Measurements from ENCODE around the gene TPRN.
A peak's percentile ranks its signal among the peaks of the same experiment; 100 is the strongest.
"Not testable (repeated sequence)": the region's sequence is repeated elsewhere in the genome, so short reads cannot be mapped to it uniquely, and the experiment has no call there.

The TPRN gene

GRCh38 chr9:137200311-137201204, at the start of gene TPRN:
Gene TPRN (minus strand): TSS chr9:137200741. CDS start chr9:137200711, 30 bp downstream.
- peak; percentile 100 for DNase-seq

- DNase-seq: no peak
Measured at GRCh38 chr9:137247916-137248175, 47.3 kb upstream of the TPRN start.

GRCh38 chr9:137247135-137247915, 46.8 kb upstream of the TPRN start:
- DNase-seq: no peak

GRCh38 chr9:137245450-137246421, 45.2 kb upstream of the TPRN start:
- DNase-seq: peak; percentile 69 to 88

GRCh38 chr9:137244486-137245449, 44.2 kb upstream of the TPRN start:
- no peak for DNase-seq

GRCh38 chr9:137243626-137244485, 43.3 kb upstream of the TPRN start:
- DNase-seq: no peak

GRCh38 chr9:137243266-137243625, 42.7 kb upstream of the TPRN start:
- not testable (repeated sequence) for DNase-seq

GRCh38 chr9:137242269-137243203, 42.0 kb upstream of the TPRN start:
- DNase-seq: no peak

- peak; percentile 55 to 82 for DNase-seq
Measured at GRCh38 chr9:137241490-137242268, 41.1 kb upstream of the TPRN start.

- DNase-seq: peak; percentile 100
Measured at GRCh38 chr9:137240841-137241489, 40.4 kb upstream of the TPRN start, which contains the start of gene TUBB4B. Gene TUBB4B (plus strand): TSS chr9:137241287. CDS start chr9:137241361, 74 bp downstream.

- peak; percentile 45 to 79 for DNase-seq
Measured at GRCh38 chr9:137240318-137240840, 39.8 kb upstream of the TPRN start.

- not testable (repeated sequence) for DNase-seq
Measured at GRCh38 chr9:137239541-137240200, 39.1 kb upstream of the TPRN start.

GRCh38 chr9:137237759-137238726, 37.5 kb upstream of the TPRN start:
- peak in 1 of 2 experiments; percentile 51 for DNase-seq

- DNase-seq: no peak
Measured at GRCh38 chr9:137236936-137237421, 36.4 kb upstream of the TPRN start.

- DNase-seq: peak; percentile 69 to 90
Measured at GRCh38 chr9:137236238-137236935, 35.8 kb upstream of the TPRN start.
